HL-60 (cell line): Measurements from ENCODE around the gene PCNX2.

Experiments used
- DNase-seq, 2 experiments: peaks; one replicate each; pipeline ENCODE4 v3.0.0-alpha.2; 2010 to 2020; ENCODE audit warnings: low read depth in 1 of 2, low spot score in 1 of 2
- H3K27ac ChIP-seq: fragments of 250-450 bp; sonication (Bioruptor Pico); replicated peaks from 2 replicates; pipeline ENCODE4 v1.5.1; 2020; ENCODE audit warnings: mild to moderate bottlenecking, moderate library complexity
- H3K27me3 ChIP-seq: fragments of 250-450 bp; sonication (Bioruptor Pico); 2 replicates; pipeline ENCODE4 v1.5.1; 2021; ENCODE audit warnings: mild to moderate bottlenecking, moderate library complexity; ENCODE audit not compliant: insufficient read depth, poor library complexity, severe bottlenecking
- H3K4me3 ChIP-seq: replicated peaks from 2 replicates; pipeline ENCODE4 v1.5.1; 2011; ENCODE audit warnings: mild to moderate bottlenecking, control low read depth, low read length; ENCODE audit not compliant: insufficient read depth
- CTCF ChIP-seq: IDR thresholded peaks from one replicate; pipeline ENCODE4 v1.5.1; 2011; ENCODE audit warnings: low read length, control low read depth, inconsistent platforms; ENCODE audit not compliant: insufficient read depth
- GABPA ChIP-seq: IDR thresholded peaks from 2 replicates; pipeline ENCODE4 v1.6.1; 2012; ENCODE audit warnings: low read depth
- POLR2AphosphoS5 ChIP-seq: IDR thresholded peaks from 2 replicates; pipeline ENCODE4 v1.6.1; 2012; ENCODE audit warnings: low read depth
- REST ChIP-seq: IDR thresholded peaks from 2 replicates; pipeline ENCODE4 v1.6.1; 2012; ENCODE audit warnings: low read depth; ENCODE audit not compliant: insufficient replicate concordance
- SPI1 ChIP-seq: IDR thresholded peaks from 2 replicates; pipeline ENCODE4 v1.6.1; 2012; ENCODE audit warnings: low read depth, mild to moderate bottlenecking, borderline replicate concordance

PCNX2 gene

GRCh38 chr1:233215135-233215760 is 80.3 kb downstream of the PCNX2 start:
- TF ChIP-seq POLR2AphosphoS5 (no peak), GABPA (no peak), CTCF (no peak), REST (no peak), SPI1 (no peak)
- no peaks in the 10 kb centered on the region for H3K27me3 ChIP-seq
- H3K27ac ChIP-seq = no peak overlapping the region
- H3K4me3 ChIP-seq = no peak overlapping the region
- no peak for DNase-seq

- no peak for DNase-seq
- H3K27me3 ChIP-seq = no peaks in the 10 kb centered on the region
- H3K27ac ChIP-seq = no peak overlapping the region
- TF ChIP-seq SPI1 (no peak), POLR2AphosphoS5 (no peak), GABPA (no peak), REST (no peak), CTCF (no peak)
- no peak overlapping the region for H3K4me3 ChIP-seq
Observed at GRCh38 chr1:233211595-233211994, 83.9 kb downstream of the PCNX2 start.

- TF ChIP-seq SPI1 (no peak), REST (no peak), GABPA (no peak), POLR2AphosphoS5 (no peak), CTCF (no peak)
Observed at GRCh38 chr1:233211106-233211505, 84.4 kb downstream of the PCNX2 start.

More at GRCh38 chr1:233211106-233211505, 84.4 kb downstream of the PCNX2 start:
- no peak overlapping the region for H3K4me3 ChIP-seq
- H3K27ac ChIP-seq = no peak overlapping the region
- DNase-seq = no peak
- H3K27me3 ChIP-seq = no peaks in the 10 kb centered on the region
